ENCODE measurements around the gene RPL19.

The RPL19 gene

GRCh38 chr17:39186481-39187002 is 13.5 kb upstream of the RPL19 start:
- no peak for DNase-seq
- no peaks in the 10 kb centered on the region for H3K27me3 Mint-ChIP-seq

GRCh38 chr17:39187152-39187830 is 12.8 kb upstream of the RPL19 start:
- no peak for DNase-seq
- ATAC-seq: no peak
- H3K27me3 Mint-ChIP-seq: no peaks in the 10 kb centered on the region
- H3K4me1 Mint-ChIP-seq: peaks cover 3% of the 10 kb centered on the region
- H3K9me3 Mint-ChIP-seq: no peaks in the 10 kb centered on the region
- no peak overlapping the region for H3K27ac Mint-ChIP-seq
- no peak overlapping the region for H3K4me3 Mint-ChIP-seq

More at GRCh38 chr17:39186481-39187002, 13.5 kb upstream of the RPL19 start:
- H3K4me1 Mint-ChIP-seq: no peaks in the 10 kb centered on the region
- H3K27ac Mint-ChIP-seq: peak overlapping the region in 1 of 2 donors; percentile 33
- no peak overlapping the region for H3K4me3 Mint-ChIP-seq
- ATAC-seq: no peak
- no peaks in the 10 kb centered on the region for H3K9me3 Mint-ChIP-seq

GRCh38 chr17:39191750-39192510 is 8.2 kb upstream of the RPL19 start:
- H3K4me3 Mint-ChIP-seq: no peak overlapping the region
- H3K4me1 Mint-ChIP-seq: peaks cover 34% of the 10 kb centered on the region
- no peaks in the 10 kb centered on the region for H3K9me3 Mint-ChIP-seq
- peak overlapping the region in 1 of 2 donors; percentile 90 for H3K27ac Mint-ChIP-seq
- no peak for DNase-seq
- H3K27me3 Mint-ChIP-seq: no peaks in the 10 kb centered on the region
- ATAC-seq: no peak

- Mint-ChIP-seq H3K27me3 (no peaks in the 10 kb centered on the region), H3K27ac (no peak overlapping the region), H3K4me3 (no peak overlapping the region), H3K4me1 (peaks cover 37% of the 10 kb centered on the region), H3K9me3 (no peaks in the 10 kb centered on the region)
- ATAC-seq: no peak
- DNase-seq: no peak
Measured at GRCh38 chr17:39192901-39193300, 7.2 kb upstream of the RPL19 start.

GRCh38 chr17:39193346-39193745 is 6.7 kb upstream of the RPL19 start:
- Mint-ChIP-seq H3K4me1 (peaks cover 41% of the 10 kb centered on the region), H3K4me3 (no peak overlapping the region)

DNA sequence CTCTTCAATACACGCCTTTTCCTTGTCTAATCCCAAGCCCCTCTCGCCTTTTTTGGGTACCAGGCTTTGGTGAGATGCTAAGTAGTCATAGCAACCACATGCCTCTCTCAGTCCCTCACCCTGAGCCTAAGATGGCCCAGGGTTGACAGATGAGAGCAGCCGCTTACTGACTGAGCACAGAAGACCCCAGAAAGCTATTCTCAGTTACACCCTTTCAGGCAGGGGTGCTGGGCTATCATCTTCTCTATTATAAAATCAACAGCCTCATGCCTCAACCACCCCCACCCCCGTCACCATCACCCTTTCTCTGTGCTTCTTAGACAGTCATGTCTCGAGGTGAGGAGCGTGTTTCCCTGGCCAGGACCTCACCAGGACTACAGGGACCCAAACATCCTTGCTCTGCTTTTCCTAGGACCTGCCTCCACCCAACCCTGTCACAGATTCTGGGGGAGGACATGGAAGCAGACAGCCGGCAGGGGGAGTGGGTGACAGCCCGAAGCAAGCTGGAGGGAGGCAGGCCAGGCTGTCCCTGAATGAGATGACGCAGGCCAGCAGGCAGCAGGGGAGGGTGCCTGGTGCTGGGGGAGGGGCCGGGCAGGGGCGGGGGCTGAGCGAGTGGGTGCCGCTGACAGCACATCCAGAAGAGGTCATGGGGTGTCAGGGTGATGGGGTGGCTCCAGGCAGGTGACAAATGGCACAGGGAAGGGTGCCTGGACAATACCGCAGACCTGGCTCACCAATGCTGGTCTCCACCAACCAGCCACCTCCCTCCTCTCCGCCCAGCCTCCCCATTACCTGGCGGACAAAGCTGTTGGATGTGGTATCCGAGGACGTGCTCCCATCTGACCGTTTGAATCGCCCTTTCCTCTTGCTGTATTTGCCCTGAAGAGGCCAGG is 5.7 kb upstream of the RPL19 start:
- DNase-seq (no peak), ATAC-seq (no peak)
- Mint-ChIP-seq H3K4me3 (no peak overlapping the region), H3K9me3 (no peaks in the 10 kb centered on the region), H3K27me3 (no peaks in the 10 kb centered on the region), H3K4me1 (peaks cover 50% of the 10 kb centered on the region), H3K27ac (no peak overlapping the region)

More at GRCh38 chr17:39193346-39193745, 6.7 kb upstream of the RPL19 start:
- Mint-ChIP-seq H3K9me3 (no peaks in the 10 kb centered on the region), H3K27ac (no peak overlapping the region), H3K27me3 (no peaks in the 10 kb centered on the region)
- DNase-seq (no peak), ATAC-seq (no peak)

- ATAC-seq (no peak), DNase-seq (no peak)
- Mint-ChIP-seq H3K4me3 (no peak overlapping the region), H3K27ac (no peak overlapping the region), H3K4me1 (peaks cover 57% of the 10 kb centered on the region), H3K9me3 (no peaks in the 10 kb centered on the region), H3K27me3 (no peaks in the 10 kb centered on the region)
Measured at GRCh38 chr17:39194985-39195524, 5.0 kb upstream of the RPL19 start.

DNA sequence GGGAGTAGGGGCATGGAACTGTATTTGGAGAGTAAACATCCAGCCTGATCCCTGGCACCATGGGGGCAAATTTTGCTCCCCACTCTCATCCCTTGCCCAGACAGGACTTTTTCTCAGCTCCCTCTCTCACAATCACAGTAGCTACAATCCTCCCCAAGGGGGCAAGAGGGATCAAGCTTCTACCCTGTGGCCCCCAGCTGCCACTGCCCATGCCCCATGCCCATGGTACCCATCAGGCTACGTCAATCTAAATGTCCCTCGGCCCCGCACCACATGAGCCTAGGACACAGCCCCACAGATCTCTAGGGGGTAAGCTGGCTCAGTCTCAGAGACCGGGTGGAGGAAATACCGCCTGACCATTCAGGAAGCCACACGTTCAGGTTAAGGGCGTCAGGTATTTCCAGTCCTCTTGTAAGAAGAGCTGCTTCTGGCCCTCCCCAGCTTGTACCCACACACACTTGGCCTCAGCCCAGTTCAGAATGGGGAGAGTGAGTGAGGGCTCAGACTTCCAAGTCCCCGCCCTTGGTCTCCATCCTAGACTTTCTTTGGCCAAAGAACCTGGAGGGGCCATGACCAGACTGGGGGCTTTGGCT is 4.4 kb upstream of the RPL19 start:
- H3K4me1 Mint-ChIP-seq: peaks cover 60% of the 10 kb centered on the region
- no peaks in the 10 kb centered on the region for H3K27me3 Mint-ChIP-seq
- no peaks in the 10 kb centered on the region for H3K9me3 Mint-ChIP-seq
- no peak for DNase-seq
- H3K4me3 Mint-ChIP-seq: peak overlapping the region; percentile 67 to 68
- H3K27ac Mint-ChIP-seq: no peak overlapping the region
- ATAC-seq: no peak

DNA sequence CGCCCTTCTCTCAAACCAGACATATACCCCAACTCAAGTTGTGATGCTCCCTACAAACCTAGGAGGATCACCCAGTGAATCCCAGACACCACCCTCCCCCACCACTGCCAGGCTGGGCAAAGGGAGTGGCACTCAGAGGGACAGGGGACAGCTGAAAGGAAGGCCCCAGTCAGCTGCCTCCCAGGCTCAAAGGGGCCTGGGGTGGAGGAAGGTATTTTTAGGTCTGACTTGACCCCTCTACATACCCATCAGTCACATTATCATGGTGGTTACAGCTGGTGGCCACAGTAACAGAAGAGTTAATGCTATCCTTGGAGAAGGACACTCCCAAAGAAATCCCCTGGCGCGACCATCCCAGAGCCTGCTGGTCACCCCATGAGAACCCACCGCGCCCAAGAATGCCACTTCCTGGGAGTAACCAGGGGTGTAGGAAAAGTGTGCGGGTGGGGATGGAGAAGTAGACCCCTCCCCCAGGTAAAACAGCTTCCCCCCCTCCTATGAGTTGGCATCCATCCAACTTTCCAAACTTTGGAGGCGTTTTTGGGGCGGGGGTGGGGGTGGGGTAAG is 3.8 kb upstream of the RPL19 start:
- no peak for DNase-seq
- no peak for ATAC-seq
- H3K4me3 Mint-ChIP-seq: peak overlapping the region; percentile 67 to 68
- H3K27me3 Mint-ChIP-seq: no peaks in the 10 kb centered on the region
- H3K4me1 Mint-ChIP-seq: peaks cover 65% of the 10 kb centered on the region
- no peaks in the 10 kb centered on the region for H3K9me3 Mint-ChIP-seq
- H3K27ac Mint-ChIP-seq: peak overlapping the region in 1 of 2 donors; percentile 10

DNA sequence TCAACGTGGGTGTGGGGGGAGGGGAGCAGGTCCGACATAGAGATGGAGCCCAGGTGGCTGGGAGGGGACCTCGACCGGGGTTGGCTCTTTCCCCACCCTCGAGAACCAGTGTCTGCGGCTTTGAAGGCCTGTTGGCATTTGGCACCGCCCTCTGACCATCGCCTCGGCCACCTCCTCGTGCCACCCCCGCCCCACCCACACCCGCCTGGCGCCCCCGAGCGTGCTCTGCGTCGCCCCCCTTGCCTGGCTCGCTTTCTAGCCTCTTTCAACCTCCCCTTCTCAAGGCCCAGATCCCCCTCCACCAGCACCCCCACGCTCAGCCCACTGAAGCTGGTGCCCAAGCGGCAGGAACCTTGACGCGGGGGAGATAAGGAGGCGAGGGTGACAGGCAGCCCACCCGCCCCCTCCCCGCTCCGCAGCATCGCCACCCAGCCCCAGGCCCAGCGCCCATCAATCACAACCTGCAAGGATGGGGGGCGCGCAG is 3.2 kb upstream of the RPL19 start:
- ATAC-seq (no peak), DNase-seq (no peak)
- no peaks in the 10 kb centered on the region for H3K9me3 Mint-ChIP-seq
- peak overlapping the region in 1 of 2 donors; percentile 20 for H3K27ac Mint-ChIP-seq
- H3K4me1 Mint-ChIP-seq: peaks cover 71% of the 10 kb centered on the region
- no peaks in the 10 kb centered on the region for H3K27me3 Mint-ChIP-seq
- H3K4me3 Mint-ChIP-seq: peak overlapping the region; percentile 85 to 86

DNA sequence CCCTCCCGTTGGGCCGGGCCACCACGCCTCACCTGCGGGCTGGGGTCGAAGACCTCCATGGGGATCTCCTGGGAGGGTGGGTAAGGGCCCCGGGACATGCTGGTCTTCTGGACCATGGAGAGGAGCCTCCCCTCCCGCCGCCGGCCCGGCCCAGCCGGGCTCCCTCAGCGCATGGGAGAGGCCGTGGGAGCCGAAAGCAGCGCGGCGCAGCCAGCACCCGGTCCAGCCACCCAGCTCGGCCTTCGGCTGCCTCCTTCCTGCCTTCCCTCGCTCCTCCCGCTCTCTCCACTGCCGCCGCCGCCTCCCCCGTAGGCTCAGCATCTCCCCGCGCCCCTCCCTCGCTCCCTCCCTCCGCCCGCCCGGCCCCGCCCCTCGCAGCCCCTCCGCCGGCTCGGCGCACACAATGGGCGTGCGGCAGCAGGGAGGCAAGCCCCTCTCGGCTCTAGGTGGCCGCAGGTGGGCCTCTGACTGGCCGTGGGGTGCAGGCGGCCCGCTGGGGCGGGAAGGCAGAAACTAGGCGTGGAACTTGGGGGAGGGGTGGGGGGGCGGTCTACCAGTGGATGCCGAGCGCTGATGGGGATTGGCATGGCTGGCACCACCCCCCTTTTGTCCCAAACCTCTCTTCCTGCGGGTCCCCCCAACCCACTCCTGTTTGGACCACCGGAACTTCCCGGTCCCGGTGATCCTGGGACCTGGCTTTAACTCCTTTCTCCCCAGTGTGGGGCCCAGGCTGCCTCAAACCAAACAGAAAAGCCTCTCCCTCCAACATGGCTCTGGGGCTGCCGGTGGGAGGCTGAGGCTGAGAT is 2.5 kb upstream of the RPL19 start, which contains the start of gene CACNB1:
Gene CACNB1, minus strand, starts transcription at position 290 of the 806 bp plus-strand sequence. Its CDS starts 174 bp downstream, at position 116.
- peak within 1 kb of the TSS; percentile 9 to 79 for H3K27ac Mint-ChIP-seq
- no peaks in the 10 kb centered on the region for H3K27me3 Mint-ChIP-seq
- ATAC-seq (peak; percentile 66), DNase-seq (peak; percentile 63 to 67)
- H3K4me3 Mint-ChIP-seq: peak within 1 kb of the TSS; percentile 85 to 86
- no peaks in the 10 kb centered on the region for H3K9me3 Mint-ChIP-seq
- peaks cover 73% of the 10 kb centered on the region for H3K4me1 Mint-ChIP-seq

GRCh38 chr17:39198186-39198566 is 1.9 kb upstream of the RPL19 start:
- H3K27me3 Mint-ChIP-seq: no peaks in the 10 kb centered on the region
- H3K27ac Mint-ChIP-seq: peak overlapping the region in 1 of 2 donors; percentile 79
- H3K4me3 Mint-ChIP-seq: peak overlapping the region; percentile 85 to 86
- no peak for DNase-seq
- no peaks in the 10 kb centered on the region for H3K9me3 Mint-ChIP-seq
- no peak for ATAC-seq
- H3K4me1 Mint-ChIP-seq: peaks cover 78% of the 10 kb centered on the region

DNA sequence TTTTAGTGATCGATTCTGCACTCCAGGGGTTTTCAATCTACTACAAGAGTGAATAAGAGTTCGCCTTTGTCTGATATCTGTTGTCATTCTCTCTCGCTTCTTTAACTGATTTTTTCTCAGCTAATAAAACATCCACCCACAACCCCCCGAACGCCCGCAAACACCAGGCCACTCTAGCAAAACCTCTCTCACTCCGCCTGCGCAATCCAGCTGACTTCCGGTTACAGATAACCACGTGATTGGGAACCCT is 338 bp upstream of the RPL19 start:
- peak overlapping the region; percentile 100 for H3K27ac Mint-ChIP-seq
- ATAC-seq (peak; percentile 73), DNase-seq (peak; percentile 86 to 91)
- H3K9me3 Mint-ChIP-seq: no peaks in the 10 kb centered on the region
- peak overlapping the region; percentile 98 to 99 for H3K4me3 Mint-ChIP-seq
- H3K27me3 Mint-ChIP-seq: no peaks in the 10 kb centered on the region
- H3K4me1 Mint-ChIP-seq: peaks cover 81% of the 10 kb centered on the region

DNA sequence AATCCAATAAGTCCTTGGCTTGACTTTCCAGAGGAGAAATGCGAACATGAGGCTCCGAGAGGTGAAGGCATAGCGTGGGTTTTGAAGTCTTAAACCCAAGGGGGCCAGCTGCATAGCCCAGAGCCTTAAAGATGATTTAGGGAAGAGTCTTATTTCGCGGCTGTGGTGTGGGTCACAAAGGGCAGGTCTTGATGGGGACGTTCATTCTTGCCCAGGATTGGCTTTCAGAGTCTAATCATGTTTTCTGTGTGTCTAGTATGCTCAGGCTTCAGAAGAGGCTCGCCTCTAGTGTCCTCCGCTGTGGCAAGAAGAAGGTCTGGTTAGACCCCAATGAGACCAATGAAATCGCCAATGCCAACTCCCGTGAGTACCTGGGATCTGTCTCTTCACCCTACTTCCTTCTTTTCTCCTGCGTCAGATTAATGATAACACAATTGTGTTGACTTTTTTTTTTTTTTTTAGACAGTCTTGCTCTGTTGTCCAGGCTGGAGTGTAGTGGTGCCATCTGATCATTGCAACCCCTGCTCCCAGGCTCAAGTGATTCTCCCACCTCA is 951 bp downstream of the RPL19 start:
- no peaks in the 10 kb centered on the region for H3K9me3 Mint-ChIP-seq
- H3K4me1 Mint-ChIP-seq: peaks cover 70% of the 10 kb centered on the region
- ATAC-seq: no peak
- H3K27me3 Mint-ChIP-seq: no peaks in the 10 kb centered on the region
- DNase-seq: no peak
- peak overlapping the region; percentile 98 to 99 for H3K4me3 Mint-ChIP-seq
- peak overlapping the region; percentile 100 for H3K27ac Mint-ChIP-seq
